Measurements from ENCODE around the gene FAM20A.

Gene FAM20A

GRCh38 chr17:68592009-68592408 lies 9.2 kb downstream of the FAM20A start:
- no peak for DNase-seq (ENCODE audit: extremely low read depth, low read depth)
- no peak for TF ChIP-seq CTCF (IDR thresholded peaks at IDR 0.05; ENCODE audit: low read depth, low read length, missing control alignments)
- H3K4me3 ChIP-seq (replicated peaks; ENCODE audit: low read depth, low read length), result no peak overlapping the region

GRCh38 chr17:68591583-68591982 lies 9.6 kb downstream of the FAM20A start:
- no peak overlapping the region for H3K4me3 ChIP-seq (replicated peaks; ENCODE audit: low read depth, low read length)
- no peak for TF ChIP-seq CTCF (IDR thresholded peaks at IDR 0.05; ENCODE audit: low read depth, low read length, missing control alignments)
- DNase-seq (ENCODE audit: extremely low read depth, low read depth), result no peak

- no peak overlapping the region for H3K4me3 ChIP-seq (replicated peaks; ENCODE audit: low read depth, low read length)
- no peak for DNase-seq (ENCODE audit: extremely low read depth, low read depth)
- no peak for TF ChIP-seq CTCF (IDR thresholded peaks at IDR 0.05; ENCODE audit: low read depth, low read length, missing control alignments)
Measured at GRCh38 chr17:68589086-68589485, 12.1 kb downstream of the FAM20A start.

GRCh38 chr17:68588362-68588761 lies 12.8 kb downstream of the FAM20A start:
- no peak overlapping the region for H3K4me3 ChIP-seq (replicated peaks; ENCODE audit: low read depth, low read length)
- DNase-seq (ENCODE audit: extremely low read depth, low read depth), result no peak
- TF ChIP-seq CTCF (IDR thresholded peaks at IDR 0.05; ENCODE audit: low read depth, low read length, missing control alignments), result no peak

- no peak for TF ChIP-seq CTCF (IDR thresholded peaks at IDR 0.05; ENCODE audit: low read depth, low read length, missing control alignments)
- no peak overlapping the region for H3K4me3 ChIP-seq (replicated peaks; ENCODE audit: low read depth, low read length)
- no peak for DNase-seq (ENCODE audit: extremely low read depth, low read depth)
Measured at GRCh38 chr17:68587847-68588246, 13.3 kb downstream of the FAM20A start.

GRCh38 chr17:68587026-68587425 lies 14.1 kb downstream of the FAM20A start:
- TF ChIP-seq CTCF (IDR thresholded peaks at IDR 0.05; ENCODE audit: low read depth, low read length, missing control alignments), result no peak
- no peak overlapping the region for H3K4me3 ChIP-seq (replicated peaks; ENCODE audit: low read depth, low read length)
- DNase-seq (ENCODE audit: extremely low read depth, low read depth), result no peak

- TF ChIP-seq CTCF (IDR thresholded peaks at IDR 0.05; ENCODE audit: low read depth, low read length, missing control alignments), result no peak
- DNase-seq (ENCODE audit: extremely low read depth, low read depth), result no peak
- no peak overlapping the region for H3K4me3 ChIP-seq (replicated peaks; ENCODE audit: low read depth, low read length)
Measured at GRCh38 chr17:68585643-68586042, 15.5 kb downstream of the FAM20A start.
